HG03066 (cell line): ENCODE data around the gene THOC2.
"Not testable (repeated sequence)": the region's sequence is repeated elsewhere in the genome, so short reads cannot be mapped to it uniquely, and the experiment has no call there.

ENCODE experiments used
- ATAC-seq: cut with Tn5 transposase; IDR thresholded peaks from one replicate; pipeline ENCODE4 v1.9.1; 2021; ENCODE audit warnings: low read depth; ENCODE audit not compliant: unreplicated experiment

THOC2 gene

GRCh38 chrX:123732670-123733363, at the start of gene THOC2:
Gene THOC2 (minus strand): TSS chrX:123733052. CDS start chrX:123733022, 30 bp downstream.
- ATAC-seq = peak; percentile 93

- ATAC-seq = not testable (repeated sequence)
These were observed 48.9 kb upstream of the THOC2 start for GRCh38 chrX:123781786-123782185.

- ATAC-seq = no peak
These were observed 47.1 kb upstream of the THOC2 start for GRCh38 chrX:123779908-123780396.

- no peak for ATAC-seq
These were observed 40.6 kb upstream of the THOC2 start for GRCh38 chrX:123773258-123773988.

GRCh38 chrX:123771449-123772064, 38.7 kb upstream of the THOC2 start:
- peak; percentile 80 for ATAC-seq

DNA sequence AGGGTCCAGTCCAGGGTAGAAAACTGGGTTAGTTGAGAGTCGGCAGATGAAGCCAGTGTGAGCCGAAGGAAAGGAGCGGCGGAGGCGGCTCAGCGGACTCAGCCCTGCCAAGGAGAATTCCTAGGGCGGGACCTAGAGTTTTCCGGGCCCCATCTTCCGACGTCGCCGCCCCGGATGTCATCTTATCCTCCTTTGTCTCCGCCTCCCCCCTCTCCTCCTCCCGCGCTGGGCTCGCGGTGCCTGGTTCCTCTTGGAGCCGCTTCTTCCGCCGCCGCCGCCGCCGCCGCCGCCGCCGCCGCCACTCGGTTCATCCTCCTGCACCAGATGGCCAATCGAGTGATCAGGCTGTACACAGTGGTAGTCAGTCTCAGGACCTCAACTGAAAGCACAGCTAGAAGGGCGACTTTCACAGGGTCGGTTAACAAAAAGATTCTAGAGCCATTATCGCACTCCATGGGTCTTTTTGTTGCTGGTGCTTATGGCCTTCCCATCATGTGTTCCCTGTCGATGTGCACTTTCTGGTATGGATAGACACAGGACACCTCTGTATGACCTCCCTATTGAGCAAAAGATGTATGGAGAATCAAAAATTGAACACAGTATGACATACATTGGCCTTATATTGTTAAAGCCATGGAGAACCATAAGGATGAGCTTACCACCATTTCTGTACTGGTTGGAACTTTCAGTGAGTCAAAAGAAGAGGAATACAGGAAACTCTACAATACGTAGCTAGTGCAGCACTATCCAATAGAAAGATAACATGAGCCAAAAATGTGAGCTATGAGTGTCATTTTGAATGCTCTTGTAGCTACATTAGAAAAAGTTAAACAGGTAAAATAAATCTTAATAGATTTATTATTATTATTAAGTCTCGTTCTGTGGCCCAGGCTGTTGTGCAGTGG, 32.4 kb upstream of the THOC2 start:
- ATAC-seq = peak; percentile 88

GRCh38 chrX:123759849-123760248, 27.0 kb upstream of the THOC2 start:
- ATAC-seq = not testable (repeated sequence)

- ATAC-seq = not testable (repeated sequence)
These were observed 24.9 kb upstream of the THOC2 start for GRCh38 chrX:123757794-123758193.

DNA sequence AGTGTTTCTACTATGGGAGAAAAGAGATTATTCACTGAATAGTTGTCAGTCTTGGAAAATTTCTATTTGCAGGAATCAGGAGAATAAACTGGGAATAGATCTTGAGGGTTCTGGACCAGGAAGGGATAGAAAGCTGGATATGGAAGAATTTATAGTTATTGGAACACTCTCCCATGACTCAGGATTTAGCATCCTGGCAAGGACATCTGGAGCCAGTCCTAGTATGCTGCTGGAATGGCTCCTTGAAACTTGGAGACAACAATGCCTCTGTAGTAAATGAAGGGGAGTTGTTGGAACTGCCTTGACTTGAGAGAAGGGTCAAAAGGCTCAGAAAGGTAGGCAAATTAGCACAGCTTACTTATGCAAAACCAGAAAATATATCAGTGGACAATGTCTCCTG, 23.5 kb upstream of the THOC2 start:
- ATAC-seq = no peak

GRCh38 chrX:123755107-123755506, 22.3 kb upstream of the THOC2 start:
- no peak for ATAC-seq

DNA sequence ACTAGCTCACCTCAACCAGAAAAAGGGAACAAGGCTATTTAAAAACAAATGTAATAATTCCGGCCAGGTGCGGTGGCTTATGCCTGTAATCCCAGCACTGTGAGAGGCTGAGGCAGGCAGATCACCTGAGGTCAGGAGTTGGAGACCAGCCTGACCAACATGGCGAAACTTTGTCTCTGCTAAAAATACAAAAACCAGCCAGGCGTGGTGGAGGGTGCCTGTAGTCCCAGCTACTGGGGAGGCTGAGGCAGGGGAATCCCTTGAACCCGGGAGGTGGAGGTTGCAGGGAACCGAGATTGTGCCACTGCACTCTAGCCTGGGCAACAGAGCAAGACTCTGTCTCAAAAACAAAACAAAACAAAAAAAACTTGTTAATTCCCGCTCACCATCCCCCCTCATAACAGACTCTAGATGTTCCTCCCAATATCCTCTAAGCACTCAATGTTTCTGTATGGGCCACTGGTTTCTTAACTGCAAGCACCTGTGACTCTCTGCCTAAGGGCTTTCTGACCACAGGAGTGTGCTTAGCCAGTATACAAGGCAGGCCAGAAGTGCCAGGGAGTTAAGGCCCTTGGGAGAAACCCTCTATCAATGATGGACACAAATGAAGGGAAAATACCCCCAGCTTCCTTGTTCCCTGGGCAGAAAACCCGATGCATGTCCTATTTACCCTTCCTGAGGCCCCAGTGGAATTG, 21.0 kb upstream of the THOC2 start:
- no peak for ATAC-seq

DNA sequence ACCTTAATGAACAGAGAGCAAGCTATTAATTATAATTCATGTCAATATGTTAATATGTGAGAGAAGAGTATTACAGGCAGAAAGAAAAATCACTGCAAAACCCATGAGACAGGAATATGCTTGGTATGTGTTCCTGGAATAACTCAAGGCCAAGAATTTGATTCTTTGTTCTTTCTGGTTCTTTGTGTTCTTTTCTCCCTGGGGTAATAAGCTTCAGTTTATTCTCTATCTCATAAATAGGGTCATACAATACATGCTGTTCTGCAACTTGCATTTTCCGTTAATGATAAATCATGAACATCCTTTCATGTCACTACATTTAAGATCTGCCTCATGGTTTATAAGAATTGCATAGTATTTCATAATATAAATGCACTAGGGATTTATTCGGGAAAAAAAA, 16.8 kb upstream of the THOC2 start:
- no peak for ATAC-seq

DNA sequence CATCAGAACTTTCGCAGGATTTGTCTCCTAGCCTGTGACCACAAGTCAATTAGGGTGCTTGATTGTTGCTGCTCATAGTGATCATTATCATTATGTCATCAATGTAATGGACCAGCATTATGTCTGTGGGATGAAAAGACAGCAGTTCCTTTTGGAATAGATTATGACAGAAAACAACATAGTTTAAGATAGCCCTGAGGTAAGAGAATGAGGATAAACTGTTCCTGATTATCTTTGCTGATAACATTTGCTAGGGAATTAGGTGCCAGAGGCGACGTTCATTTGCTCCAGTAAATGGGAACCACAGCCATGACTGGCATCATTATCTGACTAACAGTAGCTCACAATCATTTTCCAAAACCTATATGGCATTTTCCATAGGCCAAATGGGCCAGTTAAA, 12.7 kb upstream of the THOC2 start:
- no peak for ATAC-seq

DNA sequence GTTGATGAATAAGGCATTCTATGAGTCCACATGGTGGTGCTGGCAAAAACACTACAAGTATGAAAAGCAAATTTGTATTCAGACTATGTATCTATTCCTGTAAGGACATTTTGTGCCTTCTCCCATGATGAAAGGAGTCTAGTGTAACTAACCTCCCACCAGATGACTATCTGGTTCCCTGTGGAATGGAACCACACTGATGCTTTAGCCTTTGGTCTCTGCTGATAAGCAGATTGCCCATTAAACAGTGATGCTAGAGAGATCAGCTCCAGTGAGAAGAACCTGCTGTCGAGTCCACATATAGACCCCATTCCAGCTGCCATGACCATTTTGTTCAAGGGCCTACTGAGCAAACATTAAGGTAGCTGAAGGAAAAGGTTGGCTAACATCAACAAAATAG, 10.5 kb upstream of the THOC2 start:
- ATAC-seq = no peak

GRCh38 chrX:123742440-123742839, 9.6 kb upstream of the THOC2 start:
- ATAC-seq = no peak

DNA sequence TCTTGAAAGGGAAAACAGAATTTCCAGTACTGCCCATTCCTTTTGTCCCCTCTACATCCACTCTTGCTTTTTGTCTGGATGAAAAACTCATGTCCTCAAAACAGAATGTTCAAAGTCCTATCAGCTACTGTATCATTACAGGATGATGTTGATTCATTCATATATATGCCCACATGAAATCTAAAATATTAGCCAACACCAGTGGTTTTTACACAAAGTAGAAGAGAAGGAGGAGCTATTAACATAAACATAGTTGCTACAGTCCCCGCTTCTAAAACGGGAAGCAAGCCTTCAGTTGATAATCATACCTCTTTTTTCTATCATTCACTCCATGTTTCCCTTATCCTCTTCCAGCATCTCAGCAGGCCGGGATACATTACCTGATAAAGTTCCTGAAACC, 7.7 kb upstream of the THOC2 start:
- no peak for ATAC-seq

GRCh38 chrX:123740006-123740405, 7.2 kb upstream of the THOC2 start:
- no peak for ATAC-seq

DNA sequence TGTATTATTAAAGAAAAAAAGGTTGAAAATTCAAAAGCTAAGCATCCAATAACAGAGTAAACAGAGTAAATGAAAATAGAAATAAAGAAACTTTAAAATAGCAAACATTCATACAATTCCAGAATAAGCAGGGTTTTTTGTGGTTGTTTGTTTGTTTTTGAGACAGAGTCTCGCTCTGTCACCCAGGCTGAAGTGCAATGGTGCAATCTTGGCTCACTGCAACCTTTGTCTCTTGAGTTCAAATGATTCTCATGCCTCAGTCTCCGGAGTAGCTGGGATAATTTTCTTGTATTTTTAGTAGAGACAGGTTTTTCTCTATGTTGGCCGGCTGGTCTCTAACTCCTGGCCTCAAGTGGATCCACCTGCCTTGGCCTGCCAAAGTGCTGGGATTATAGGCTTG, 6.6 kb upstream of the THOC2 start:
- ATAC-seq = no peak

- no peak for ATAC-seq
These were observed 5.6 kb upstream of the THOC2 start for GRCh38 chrX:123738378-123738940.
